AG04450 (cell line): Measurements from ENCODE around the gene PRDM10. TPM values are rescaled to one million over a fixed set of nuclear protein-coding genes. Genes with fewer than 3 reads are reported as not detected.

Experiments
- CTCF ChIA-PET: fragments of 300-600, 350-600 bp; formaldehyde crosslinking; extraction: SDS; loops from one replicate; lab custom pipeline; 2022; ENCODE audit warnings: antibody characterized with exemption, inconsistent platforms; lab: Charles Lee
- POLR2A ChIA-PET: fragments of 350-600 bp; formaldehyde crosslinking; extraction: SDS; loops from one replicate; lab custom pipeline; 2021; ENCODE audit warnings: antibody characterized with exemption, inconsistent platforms; lab: Yijun Ruan, JAX
- DNase-seq: peaks from one replicate; pipeline ENCODE4 v3.0.0-alpha.2; 2011; ENCODE audit warnings: low read depth, low spot score
- H3K27ac ChIP-seq: one replicate; pipeline ENCODE4 v1.5.1; 2012; ENCODE audit warnings: low read depth, low read length, control low read depth
- H3K27me3 ChIP-seq: one replicate; pipeline ENCODE4 v1.6.0; 2012; ENCODE audit warnings: low read length; ENCODE audit not compliant: control insufficient read depth, insufficient read depth
- H3K4me3 ChIP-seq: 2 replicates; pipeline ENCODE4 v1.5.1; 2011; ENCODE audit warnings: mild to moderate bottlenecking, low read depth, low read length, control low read depth
- H3K9me3 ChIP-seq: 2 replicates; pipeline ENCODE4 v1.5.1; 2012; ENCODE audit warnings: low read length; ENCODE audit not compliant: control insufficient read depth, insufficient read depth
- CTCF ChIP-seq: IDR thresholded peaks from 2 replicates; pipeline ENCODE4 v1.5.1; 2011; ENCODE audit warnings: low read depth, low read length, control low read depth, inconsistent platforms
- polyA plus RNA-seq: library from polyadenylated mRNA; depleted of rRNA; stranded (reverse); fragments of >200 nt; gene quantifications from 2 replicates; pipeline ENCODE4 v1.2.3, GENCODE V29; 2011

The PRDM10 gene
- polyA plus RNA-seq, 1 experiment = 3.9 TPM

GRCh38 chr11:129999407-129999806 lies 3.2 kb downstream of the PRDM10 start:
- Histone ChIP-seq H3K27ac (no peak overlapping the region), H3K4me3 (no peak overlapping the region), H3K9me3 (no peaks in the 10 kb centered on the region; the same call in 1 of the 2 replicates), H3K27me3 (no peaks in the 10 kb centered on the region)
- DNase-seq = no peak
- CTCF ChIA-PET = interaction anchor here (0.7 kb wide), 1 partner anchor 133 kb away, joined by 6 read pairs; no protein-coding TSS in a partner anchor
- no peak for TF ChIP-seq CTCF
- POLR2A ChIA-PET = no interaction called here

- DNase-seq = no peak
- ChIA-PET POLR2A (no interaction called here), CTCF (interaction anchor here (1.8 kb wide), 1 partner anchor 133 kb away, joined by 10 read pairs; no protein-coding TSS in a partner anchor)
- H3K9me3 ChIP-seq = no peaks in the 10 kb centered on the region; the same call in 1 of the 2 replicates
- no peak for TF ChIP-seq CTCF
- no peak overlapping the region for H3K27ac ChIP-seq
- H3K4me3 ChIP-seq = no peak overlapping the region
- no peaks in the 10 kb centered on the region for H3K27me3 ChIP-seq
Measured at GRCh38 chr11:129998905-129999304, 3.7 kb downstream of the PRDM10 start.

- ChIA-PET POLR2A (no interaction called here), CTCF (interaction anchor here (1.5 to 1.8 kb wide), 2 partner anchors 75 to 134 kb away, joined by 5 to 10 read pairs; no protein-coding TSS in a partner anchor)
- DNase-seq = no peak
- no peak for TF ChIP-seq CTCF
- Histone ChIP-seq H3K27ac (no peak overlapping the region), H3K27me3 (no peaks in the 10 kb centered on the region), H3K4me3 (no peak overlapping the region), H3K9me3 (no peaks in the 10 kb centered on the region; the same call in 1 of the 2 replicates)
Measured at GRCh38 chr11:129998107-129998506, 4.5 kb downstream of the PRDM10 start.

- TF ChIP-seq CTCF = no peak
- ChIA-PET POLR2A (interaction anchor here (0.7 kb wide), 1 partner anchor 74 kb away, joined by 3 read pairs; no protein-coding TSS in a partner anchor), CTCF (interaction anchor here (1.5 to 1.8 kb wide), 2 partner anchors 75 to 134 kb away, joined by 5 to 10 read pairs; no protein-coding TSS in a partner anchor)
- Histone ChIP-seq H3K4me3 (no peak overlapping the region), H3K27me3 (no peaks in the 10 kb centered on the region), H3K9me3 (no peaks in the 10 kb centered on the region; the same call in 1 of the 2 replicates), H3K27ac (no peak overlapping the region)
- no peak for DNase-seq
Measured at GRCh38 chr11:129997513-129997912, 5.1 kb downstream of the PRDM10 start.

- no peak for DNase-seq
- Histone ChIP-seq H3K4me3 (no peak overlapping the region), H3K27ac (no peak overlapping the region), H3K27me3 (no peaks in the 10 kb centered on the region), H3K9me3 (no peaks in the 10 kb centered on the region; the same call in 1 of the 2 replicates)
- ChIA-PET CTCF (interaction anchor here (1.5 kb wide), 1 partner anchor 73 kb away, joined by 5 read pairs; no protein-coding TSS in a partner anchor), POLR2A (no interaction called here)
- no peak for TF ChIP-seq CTCF
Measured at GRCh38 chr11:129996113-129996870, 6.3 kb downstream of the PRDM10 start.
